Suprapubic skin (tissue), 4 donors: ENCODE data around the gene GPR146.

Experiments used
- CTCF ChIP-seq, 2 donors: fragments of 200-600 bp in 1 of 2; fragments of 450-650 bp in 1 of 2; sonication (generic) in 1 of 2; IDR thresholded peaks; one replicate each; pipeline ENCODE4 v1.5.1; 2016 to 2019; ENCODE audit warnings: antibody characterized with exemption in 2 of 2, mild to moderate bottlenecking in 1 of 2, moderate library complexity in 1 of 2
- EP300 ChIP-seq: sonication (generic); formaldehyde crosslinking; IDR thresholded peaks from one replicate; pipeline ENCODE4 v1.6.1; 2017; ENCODE audit warnings: antibody characterized with exemption
- POLR2A ChIP-seq, 2 donors: fragments of 450-650 bp; IDR thresholded peaks; one replicate each; pipeline ENCODE4 v1.6.1; 2017; ENCODE audit warnings: antibody characterized with exemption in 2 of 2, mild to moderate bottlenecking in 2 of 2, moderate library complexity in 2 of 2
- POLR2AphosphoS5 ChIP-seq, 3 donors: sonication (generic); formaldehyde crosslinking; IDR thresholded peaks; one replicate each; pipeline ENCODE4 v1.6.1; 2017; ENCODE audit warnings: antibody characterized with exemption in 3 of 3

GRCh38 chr7:1092806-1093501, 48.6 kb downstream of the GPR146 start:
- TF ChIP-seq CTCF (IDR thresholded peaks at IDR 0.05) (no peak), POLR2A (IDR thresholded peaks at IDR 0.05) (no peak), POLR2AphosphoS5 (IDR thresholded peaks at IDR 0.05) (no peak), EP300 (no peak)
